Kidney epithelial cell (primary cell): ENCODE measurements around the gene CADPS. TPM values are rescaled to one million over a fixed set of nuclear protein-coding genes. Genes with fewer than 3 reads are reported as not detected.

ENCODE experiments used
- DNase-seq: peaks from one replicate; pipeline ENCODE4 v3.0.0-alpha.2; 2010; ENCODE audit warnings: low read depth
- H3K27me3 ChIP-seq: 2 replicates; pipeline ENCODE4 v1.6.0; 2011; ENCODE audit warnings: low read length; ENCODE audit not compliant: control insufficient read depth, insufficient read depth
- H3K36me3 ChIP-seq: 2 replicates; pipeline ENCODE4 v1.5.1; 2011; ENCODE audit warnings: low read length; ENCODE audit not compliant: control insufficient read depth, insufficient read depth
- H3K4me3 ChIP-seq: 2 replicates; pipeline ENCODE4 v1.5.1; 2011; ENCODE audit warnings: low read depth, mild to moderate bottlenecking, control low read depth, low read length
- total RNA-seq: library from RNA; depleted of rRNA; stranded (reverse); fragments of >200 nt; gene quantifications from 2 replicates; pipeline ENCODE4 v1.2.3, GENCODE V29; 2015
- TF ChIP-seq, protein P1 (sequence below): IDR thresholded peaks from 2 replicates; pipeline ENCODE4 v1.5.1; 2011; ENCODE audit warnings: mild to moderate bottlenecking, moderate library complexity, low read length, control low read depth, inconsistent platforms; ENCODE audit not compliant: insufficient read depth, poor library complexity, severe bottlenecking

The CADPS gene
- total RNA-seq, 1 donor from 2014 or later: 0.08 TPM

DNA sequence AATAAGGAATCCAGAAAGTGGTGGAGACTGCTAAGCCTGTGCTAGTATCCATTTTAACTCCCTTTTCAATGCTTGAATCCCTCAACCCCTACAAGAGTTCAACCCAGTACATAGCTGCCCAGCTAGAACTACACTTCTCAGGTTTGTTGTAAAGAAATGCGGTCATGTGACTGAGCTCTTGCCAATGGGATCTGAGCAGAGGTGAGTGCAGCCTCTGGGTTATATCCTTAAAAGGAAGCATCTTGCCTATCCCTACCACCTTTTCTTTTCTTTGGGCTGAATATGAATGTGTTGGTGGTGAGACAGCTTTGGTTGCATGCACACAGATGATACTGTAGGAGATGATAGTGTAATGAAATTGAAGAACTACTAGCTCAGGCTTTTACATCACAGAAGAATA is 139.7 kb downstream of the CADPS start:
- H3K36me3 ChIP-seq: no peaks in the 10 kb centered on the region
- no peaks in the 10 kb centered on the region for H3K27me3 ChIP-seq
- DNase-seq: no peak
- TF ChIP-seq, protein P1, sequence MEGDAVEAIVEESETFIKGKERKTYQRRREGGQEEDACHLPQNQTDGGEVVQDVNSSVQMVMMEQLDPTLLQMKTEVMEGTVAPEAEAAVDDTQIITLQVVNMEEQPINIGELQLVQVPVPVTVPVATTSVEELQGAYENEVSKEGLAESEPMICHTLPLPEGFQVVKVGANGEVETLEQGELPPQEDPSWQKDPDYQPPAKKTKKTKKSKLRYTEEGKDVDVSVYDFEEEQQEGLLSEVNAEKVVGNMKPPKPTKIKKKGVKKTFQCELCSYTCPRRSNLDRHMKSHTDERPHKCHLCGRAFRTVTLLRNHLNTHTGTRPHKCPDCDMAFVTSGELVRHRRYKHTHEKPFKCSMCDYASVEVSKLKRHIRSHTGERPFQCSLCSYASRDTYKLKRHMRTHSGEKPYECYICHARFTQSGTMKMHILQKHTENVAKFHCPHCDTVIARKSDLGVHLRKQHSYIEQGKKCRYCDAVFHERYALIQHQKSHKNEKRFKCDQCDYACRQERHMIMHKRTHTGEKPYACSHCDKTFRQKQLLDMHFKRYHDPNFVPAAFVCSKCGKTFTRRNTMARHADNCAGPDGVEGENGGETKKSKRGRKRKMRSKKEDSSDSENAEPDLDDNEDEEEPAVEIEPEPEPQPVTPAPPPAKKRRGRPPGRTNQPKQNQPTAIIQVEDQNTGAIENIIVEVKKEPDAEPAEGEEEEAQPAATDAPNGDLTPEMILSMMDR: no peak
- no peak overlapping the region for H3K4me3 ChIP-seq

DNA sequence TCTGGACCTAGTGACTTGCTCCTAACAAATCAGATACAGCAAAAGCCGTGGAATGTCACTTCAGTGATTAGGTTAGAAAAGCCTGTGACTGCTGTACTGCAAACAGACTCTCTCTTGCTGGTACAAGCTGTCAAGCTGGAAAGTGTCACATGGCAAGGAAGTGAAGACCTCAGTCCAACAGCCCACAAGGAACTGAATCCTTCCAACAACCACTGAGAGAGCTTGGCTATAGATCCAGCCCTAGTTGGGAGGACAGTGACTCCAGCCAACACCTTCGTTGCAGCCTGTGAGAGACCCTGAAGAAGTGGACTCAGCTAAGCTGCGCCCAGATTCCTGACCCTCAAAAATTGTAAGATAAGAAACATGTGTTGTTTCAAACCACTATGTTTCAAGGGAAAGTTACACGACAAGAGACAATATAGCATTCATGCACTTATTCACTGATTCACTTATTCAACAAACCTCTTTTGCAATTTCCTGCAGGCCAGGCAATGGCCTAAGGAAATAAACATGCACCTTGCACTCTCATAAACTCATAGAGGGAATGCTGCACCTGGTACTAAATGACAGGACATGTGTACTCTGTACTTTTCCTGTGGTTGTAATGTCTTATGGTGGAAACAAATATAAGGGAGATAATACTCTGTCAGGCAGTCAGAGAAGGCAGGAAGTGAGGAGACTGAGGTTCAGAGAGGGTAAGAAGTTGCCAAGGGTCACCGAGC is 142.9 kb downstream of the CADPS start:
- DNase-seq: no peak
- TF ChIP-seq, protein P1: no peak
- no peaks in the 10 kb centered on the region for H3K27me3 ChIP-seq

DNA sequence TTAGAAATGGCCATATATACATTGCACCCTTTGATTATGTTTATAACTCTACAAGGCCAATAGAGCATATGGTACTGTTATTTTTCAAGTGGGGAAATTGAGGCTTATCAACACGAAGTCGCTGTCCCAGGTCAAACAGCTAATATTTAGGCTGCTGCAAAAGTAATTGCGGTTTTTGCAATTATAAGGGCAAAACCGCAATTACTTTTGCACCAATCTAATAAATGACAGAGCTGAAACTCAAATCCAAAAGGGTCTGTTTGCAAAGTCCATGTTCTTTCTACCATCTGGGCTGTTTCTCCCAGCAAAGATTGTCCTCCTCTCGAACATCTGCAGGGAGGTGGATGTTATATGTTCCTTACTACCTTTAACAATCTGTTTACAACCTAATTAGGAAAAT is 147.2 kb downstream of the CADPS start:
- TF ChIP-seq, protein P1: no peak
- Histone ChIP-seq H3K4me3 (no peak overlapping the region), H3K27me3 (peaks cover 5% of the 10 kb centered on the region), H3K36me3 (no peaks in the 10 kb centered on the region)
- no peak for DNase-seq

More for the DNA sequence above, 142.9 kb downstream of the CADPS start:
- Histone ChIP-seq H3K4me3 (no peak overlapping the region), H3K36me3 (no peaks in the 10 kb centered on the region)

DNA sequence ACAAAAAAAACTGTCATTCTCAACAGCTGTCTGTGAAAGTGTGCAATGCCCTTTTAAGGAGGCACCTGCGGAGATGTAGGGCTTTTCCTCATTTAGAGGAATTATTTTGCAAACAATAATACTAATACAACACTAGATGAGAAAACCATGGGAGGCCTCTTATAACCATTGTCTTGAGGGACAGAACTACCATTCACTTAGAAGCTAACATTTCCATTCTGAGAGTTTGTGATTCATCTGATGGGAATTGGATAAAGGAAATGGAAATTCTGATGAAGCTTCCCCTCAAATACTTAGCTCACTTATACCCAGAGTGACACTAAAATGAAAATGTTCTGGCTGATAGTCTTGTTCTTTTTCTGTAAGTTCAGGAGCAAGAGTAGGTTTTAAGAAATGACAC is 147.7 kb downstream of the CADPS start:
- DNase-seq: no peak

DNA sequence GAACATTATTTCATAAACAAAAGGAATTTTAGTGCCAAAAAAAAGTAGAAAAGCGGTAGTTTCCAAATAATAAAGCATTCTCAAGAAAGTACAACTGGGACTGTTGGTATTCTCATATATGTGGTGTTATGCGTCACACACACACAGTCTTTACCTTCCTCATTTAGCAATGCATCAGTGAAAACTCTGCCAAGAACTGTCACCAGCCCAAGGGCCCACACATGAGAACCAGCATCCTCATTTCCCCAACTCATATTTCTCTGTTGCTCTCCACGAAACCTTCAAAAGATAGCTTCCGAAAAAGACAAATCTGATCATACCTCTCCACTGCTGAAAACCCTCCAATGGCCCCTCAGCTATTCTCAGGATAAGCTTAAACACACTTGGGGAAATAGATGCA is 150.7 kb downstream of the CADPS start:
- Histone ChIP-seq H3K36me3 (no peaks in the 10 kb centered on the region), H3K27me3 (peaks cover 5% of the 10 kb centered on the region), H3K4me3 (no peak overlapping the region)
- TF ChIP-seq, protein P1: no peak
- DNase-seq: no peak

More for the DNA sequence above, 147.7 kb downstream of the CADPS start:
- Histone ChIP-seq H3K4me3 (no peak overlapping the region), H3K27me3 (peaks cover 5% of the 10 kb centered on the region), H3K36me3 (no peaks in the 10 kb centered on the region)
- TF ChIP-seq, protein P1: no peak

DNA sequence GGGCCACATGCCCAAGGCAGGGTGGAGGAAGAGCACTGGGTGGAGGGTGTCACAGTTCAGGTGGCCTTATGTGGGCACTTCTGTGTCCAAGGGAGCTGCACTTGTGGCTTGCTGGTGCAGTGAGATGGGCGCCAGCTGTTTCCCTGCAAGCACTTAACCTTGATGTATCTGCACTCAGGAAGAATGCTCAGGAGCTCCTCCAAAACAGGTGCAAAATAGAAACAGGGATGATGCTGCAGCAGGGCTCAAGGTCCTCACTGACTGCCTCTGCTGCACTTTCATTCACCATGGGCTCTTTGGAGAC is 151.3 kb downstream of the CADPS start:
- Histone ChIP-seq H3K36me3 (no peaks in the 10 kb centered on the region), H3K27me3 (peaks cover 5% of the 10 kb centered on the region), H3K4me3 (no peak overlapping the region)
- DNase-seq: no peak
- TF ChIP-seq, protein P1: no peak
